SU-DHL-6 (cell line): Measurements from ENCODE around the gene CFAP141.

Experiments
- CTCF ChIP-seq: fragments of 200-600 bp; sonication (generic); IDR thresholded peaks from one replicate; pipeline ENCODE4 v1.5.1; 2017; ENCODE audit warnings: antibody characterized with exemption, mild to moderate bottlenecking, low read length, moderate library complexity; ENCODE audit not compliant: insufficient read depth, poor library complexity, severe bottlenecking
- EZH2phosphoT487 ChIP-seq: fragments of 200-600 bp; sonication (generic), shearing (Covaris generic); conservative IDR thresholded peaks from 2 replicates; pipeline ENCODE4 v1.6.1; 2018; ENCODE audit warnings: mild to moderate bottlenecking, antibody characterized with exemption, low read length, moderate library complexity, mixed read lengths

- no peak for TF ChIP-seq CTCF
- TF ChIP-seq EZH2phosphoT487 = no peak
Observed at GRCh38 chr1:154222518-154222917, 16.4 kb upstream of the CFAP141 start.
